Transverse colon (tissue), 4 donors: ENCODE measurements around the gene TNS4. TPM values are rescaled to one million over a fixed set of nuclear protein-coding genes. Genes with fewer than 3 reads are reported as not detected.

Source experiments
- DNase-seq: peaks from one replicate; pipeline ENCODE4 v3.0.0-alpha.2; 2019
- H3K27ac ChIP-seq, 4 donors: fragments of 200-600 bp; sonication (generic); 2 replicates each; pipeline ENCODE4 v1.5.1; 2016 to 2018; ENCODE audit warnings: inconsistent platforms in 4 of 4
- H3K27me3 ChIP-seq: fragments of 200-600 bp; sonication (generic); 2 replicates; pipeline ENCODE4 v1.5.1; 2017; ENCODE audit warnings: inconsistent platforms
- H3K36me3 ChIP-seq, 4 donors: fragments of 200-600 bp; sonication (generic); 2 replicates each; pipeline ENCODE4 v1.5.1; 2017 to 2019; ENCODE audit warnings: inconsistent platforms in 4 of 4
- H3K4me1 ChIP-seq, 4 donors: fragments of 200-600 bp; sonication (generic); 2 replicates each; pipeline ENCODE4 v1.5.1; 2017 to 2020; ENCODE audit warnings: inconsistent platforms in 4 of 4
- H3K4me3 ChIP-seq, 4 donors: fragments of 200-600 bp; sonication (generic); 1 replicate in 1 of 4; 2 replicates in 3 of 4; pipeline versions ENCODE4 v1.5.1 to v1.6.1; 2017 to 2019; ENCODE audit warnings: inconsistent platforms in 4 of 4
- H3K9me3 ChIP-seq, 2 donors: fragments of 200-600 bp; sonication (generic); 2 replicates each; pipeline ENCODE4 v1.5.1; 2017 to 2019; ENCODE audit warnings: inconsistent platforms in 2 of 2
- CTCF ChIP-seq, 5 experiments: fragments of 200-600 bp in 3 of 5; fragments of 450-650 bp in 2 of 5; sonication (generic) in 3 of 5; IDR thresholded peaks; 1 replicate in 2 of 5; 2 replicates in 3 of 5; pipeline ENCODE4 v1.5.1; 2016 to 2017; ENCODE audit warnings: antibody characterized with exemption in 5 of 5, inconsistent platforms in 3 of 5, mild to moderate bottlenecking in 2 of 5, moderate library complexity in 1 of 5
- EP300 ChIP-seq: sonication (generic); formaldehyde crosslinking; IDR thresholded peaks from one replicate; pipeline ENCODE4 v1.6.1; 2017; ENCODE audit warnings: antibody characterized with exemption, low read depth
- POLR2A ChIP-seq: fragments of 450-650 bp; IDR thresholded peaks from one replicate; pipeline ENCODE4 v1.6.1; 2016; ENCODE audit warnings: antibody characterized with exemption, mild to moderate bottlenecking, moderate library complexity
- POLR2AphosphoS5 ChIP-seq, 3 donors: sonication (generic); formaldehyde crosslinking; IDR thresholded peaks; one replicate each; pipeline ENCODE4 v1.6.1; 2016; ENCODE audit warnings: antibody characterized with exemption in 3 of 3
- WGBS, 2 donors: methylation state at CpG; one replicate each; pipeline ENCODE4 v1.1.5; 2018; ENCODE audit warnings: low coverage in 1 of 2; 5-methylcytosine and 5-hydroxymethylcytosine counted together
- in situ Hi-C, 4 donors: fragments of 200-750 bp; cut with MboI; loops; one replicate each; pipeline versions ENCODE4 v1.15.0 to v1.15.1; 2017; ENCODE audit warnings: low sequenced_read_pairs in 3 of 4, low pct_ligation_motif_present in 1 of 4, low pct_unique_long_range_greater_than_20kb in 1 of 4
- intact Hi-C: fragments of 100-400 bp; cut with DNase I; formaldehyde crosslinking; loops from one replicate; pipeline ENCODE4 v1.15.1; 2023; ENCODE audit warnings: low total_unique reads
- total RNA-seq, 4 donors: library from RNA; depleted of rRNA; stranded (reverse); fragments of >200 nt; gene quantifications; one replicate each; pipeline ENCODE4 v1.1.0, GENCODE V29; 2016

TNS4 gene
- total RNA-seq, 4 donors from 2014 or later, result 1.2 to 4.2 (median 2.5) TPM; not detected in 1

DNA sequence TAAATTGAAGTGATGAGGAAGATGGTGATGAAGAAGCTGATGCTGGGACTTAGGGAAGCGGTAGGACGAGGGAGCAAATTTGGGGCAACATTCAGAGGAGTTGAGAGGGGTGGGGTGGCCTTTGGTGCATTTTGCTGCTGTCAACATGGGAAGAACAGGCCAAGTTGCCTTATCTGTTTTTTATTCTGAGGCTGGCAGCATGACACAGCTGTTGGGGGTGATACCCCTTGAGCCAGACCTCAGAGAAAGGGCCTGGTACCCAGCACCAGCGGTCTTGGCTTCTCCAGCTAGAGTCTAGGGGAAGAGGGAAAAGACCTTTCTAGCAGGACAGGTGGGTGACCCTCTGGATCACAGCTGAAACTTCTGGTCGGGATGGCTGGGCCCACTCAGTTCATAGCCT, 53.6 kb downstream of the TNS4 start:
- intact Hi-C loops (no loop called here), in situ Hi-C loops (loop anchor here in 2 of 4 donors (25.0 kb wide), 1 partner anchor 89 kb away; no protein-coding TSS in a partner anchor)
- peaks cover 50 to 87% (median 75%) of the 10 kb centered on the region in 4 donors for H3K4me1 ChIP-seq
- H3K27me3 ChIP-seq, result no peaks in the 10 kb centered on the region
- DNase-seq, result no peak
- TF ChIP-seq EP300 (no peak), POLR2A (no peak), CTCF (IDR thresholded peaks at IDR 0.05) (no peak), POLR2AphosphoS5 (IDR thresholded peaks at IDR 0.05) (no peak)
- H3K27ac ChIP-seq, result peak overlapping the region; percentile 94 to 98 (median 96)
- H3K9me3 ChIP-seq, result no peaks in the 10 kb centered on the region
- peaks cover 0 to 1% (median 0%) of the 10 kb centered on the region in 4 donors for H3K36me3 ChIP-seq
- H3K4me3 ChIP-seq, result peak overlapping the region in 2 of 4 donors; percentile 4 to 24
- WGBS, 2 donors, result 60 to 63% methylated on average over 2 to 4 of the region's 4 CpGs

- intact Hi-C loops, result no loop called here
- WGBS, 2 donors, result 48 to 49% methylated on average over 5 to 8 of the region's 8 CpGs
- peak overlapping the region; percentile 94 to 98 (median 96) for H3K27ac ChIP-seq
- no peaks in the 10 kb centered on the region for H3K9me3 ChIP-seq
- TF ChIP-seq POLR2A (no peak), POLR2AphosphoS5 (IDR thresholded peaks at IDR 0.05) (peak in 2 of 3 donors; percentile 13 to 43), EP300 (no peak), CTCF (IDR thresholded peaks at IDR 0.05) (no peak)
- in situ Hi-C loops, result loop anchor here in 2 of 4 donors (25.0 kb wide), 1 partner anchor 90 kb away; no protein-coding TSS in a partner anchor
- H3K4me3 ChIP-seq, result peak overlapping the region in 2 of 4 donors; percentile 14 to 24
- no peaks in the 10 kb centered on the region for H3K27me3 ChIP-seq
- H3K4me1 ChIP-seq, result peaks cover 54 to 87% (median 73%) of the 10 kb centered on the region in 4 donors
- no peaks in the 10 kb centered on the region for H3K36me3 ChIP-seq
- no peak for DNase-seq
Observed at GRCh38 chr17:40447148-40447644, 54.2 kb downstream of the TNS4 start.

DNA sequence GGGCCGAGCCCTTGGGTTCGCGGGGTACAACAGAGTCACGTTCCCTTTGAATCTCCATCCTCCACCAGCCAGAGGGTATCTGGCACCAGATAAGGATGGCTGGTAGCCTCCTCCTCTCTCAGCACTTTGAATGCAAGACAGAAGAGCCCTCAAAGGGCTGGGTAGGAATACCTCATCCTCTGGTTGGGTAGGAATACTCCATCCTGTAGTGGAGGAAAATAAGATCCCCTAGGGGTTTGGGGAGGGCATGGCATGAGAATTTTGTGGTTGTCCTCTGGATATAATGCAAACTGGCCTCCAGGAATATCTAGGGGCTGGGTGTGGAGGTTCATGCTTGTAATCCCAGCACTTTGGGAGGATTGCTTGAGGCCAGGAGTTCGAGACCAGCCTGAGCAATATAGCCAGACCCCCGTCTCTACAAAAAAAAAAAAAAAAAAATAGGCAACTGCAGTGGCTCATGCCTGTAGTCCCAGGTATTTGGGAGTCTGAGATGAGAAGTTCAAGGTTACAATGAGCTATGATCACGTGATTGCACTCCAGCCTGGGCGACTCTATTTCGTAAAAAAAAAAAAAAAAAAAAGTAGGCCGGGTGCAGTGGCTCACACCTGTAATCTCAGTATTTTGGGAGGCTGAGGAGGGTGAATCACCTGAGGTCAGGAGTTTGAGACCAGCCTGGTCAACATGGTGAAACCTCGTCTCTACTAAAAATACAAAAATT, 55.5 kb downstream of the TNS4 start:
- no peak for DNase-seq
- Histone ChIP-seq H3K9me3 (no peaks in the 10 kb centered on the region), H3K27ac (peak overlapping the region; percentile 94 to 98 (median 96)), H3K36me3 (no peaks in the 10 kb centered on the region), H3K27me3 (no peaks in the 10 kb centered on the region), H3K4me3 (peak overlapping the region; percentile 32 to 74 (median 66)), H3K4me1 (peaks cover 49 to 85% (median 66%) of the 10 kb centered on the region in 4 donors)
- intact Hi-C loops, result no loop called here
- WGBS, 2 donors, result 27 to 50% methylated on average over 4 to 11 of the region's 11 CpGs
- in situ Hi-C loops, result loop anchor here in 2 of 4 donors (25.0 kb wide), 1 partner anchor 91 kb away; no protein-coding TSS in a partner anchor
- TF ChIP-seq POLR2A (no peak), POLR2AphosphoS5 (IDR thresholded peaks at IDR 0.05) (no peak), CTCF (IDR thresholded peaks at IDR 0.05) (peak in 4 of 5 experiments; percentile 8 to 54 (median 32)), EP300 (no peak)
